B cell (primary cell): Measurements from ENCODE around the gene TMEM260. TPM values are rescaled to one million over a fixed set of nuclear protein-coding genes. Genes with fewer than 3 reads are reported as not detected.
A peak's percentile ranks its signal among the peaks of the same experiment; 100 is the strongest.

Experiments used
- ATAC-seq: fragments of 200-7000 bp; cut with Tn5 transposase; one replicate; pipeline ENCODE4 v1.10.0; 2021; ENCODE audit warnings: low read depth, mild to moderate bottlenecking, moderate number of reproducible peaks, moderate library complexity
- CTCF ChIA-PET: fragments of 350-600 bp; sonication (Branson Sonifier 250); formaldehyde crosslinking; loops from one replicate; lab custom pipeline; 2021; ENCODE audit warnings: antibody characterized with exemption, inconsistent platforms; lab: Charles Lee
- POLR2A ChIA-PET: fragments of 350-600 bp; sonication (Branson Sonifier 250); formaldehyde crosslinking; loops from one replicate; lab custom pipeline; 2021; ENCODE audit warnings: antibody characterized with exemption; lab: Charles Lee
- DNase-seq: peaks from one replicate; pipeline ENCODE4 v3.0.0; 2013
- H2AFZ ChIP-seq: 2 replicates; pipeline ENCODE4 v1.6.1; 2012; ENCODE audit warnings: mild to moderate bottlenecking, low read depth, low read length; ENCODE audit not compliant: insufficient read depth, poor library complexity, severe bottlenecking
- H3K27ac ChIP-seq, 2 donors: 1 replicate in 1 of 2; 2 replicates in 1 of 2; pipeline ENCODE4 v1.5.1; 2012 to 2013; ENCODE audit warnings: low read length in 2 of 2, mild to moderate bottlenecking in 2 of 2, moderate library complexity in 1 of 2
- H3K27me3 ChIP-seq, 4 experiments: fragments of 200-600 bp in 1 of 4; sonication (generic) in 1 of 4; replicated peaks in 1 of 4; 1 replicate in 2 of 4; 2 replicates in 2 of 4; pipeline versions ENCODE4 v1.6.1 to v1.7.0; 2013 to 2016; ENCODE audit warnings: low read length in 3 of 4, mild to moderate bottlenecking in 2 of 4, mixed read lengths in 1 of 4, moderate library complexity in 1 of 4; ENCODE audit not compliant: insufficient read depth in 4 of 4, control insufficient read depth in 3 of 4; ENCODE audit errors: control extremely low read depth in 1 of 4
- H3K36me3 ChIP-seq, 2 experiments: replicated peaks in 1 of 2; 1 replicate in 1 of 2; 2 replicates in 1 of 2; pipeline versions ENCODE4 v1.6.1 to v1.7.1; 2013; ENCODE audit warnings: low read length in 1 of 2; ENCODE audit not compliant: insufficient read depth in 2 of 2, control insufficient read depth in 1 of 2; ENCODE audit errors: control extremely low read depth in 1 of 2, extremely low read depth in 1 of 2
- H3K4me1 ChIP-seq, 2 donors: fragments of 200-600 bp in 1 of 2; sonication (generic) in 1 of 2; 1 replicate in 1 of 2; 2 replicates in 1 of 2; pipeline versions ENCODE4 v1.5.1 to v1.6.1; 2013 to 2017; ENCODE audit warnings: low read length in 2 of 2; ENCODE audit not compliant: control insufficient read depth in 2 of 2, insufficient read depth in 2 of 2
- H3K4me2 ChIP-seq: replicated peaks from 2 replicates; pipeline ENCODE3; 2012; ENCODE audit warnings: mild to moderate bottlenecking, low read depth, low read length; ENCODE audit not compliant: poor library complexity, severe bottlenecking
- H3K4me3 ChIP-seq, 5 experiments: fragments of 200-600 bp in 1 of 5; sonication (generic) in 1 of 5; 1 replicate in 3 of 5; 2 replicates in 2 of 5; pipeline versions ENCODE4 v1.5.1 to v1.7.0; 2011 to 2016; ENCODE audit warnings: low read length in 4 of 5, mild to moderate bottlenecking in 4 of 5, low read depth in 2 of 5, control low read depth in 1 of 5, moderate library complexity in 1 of 5; ENCODE audit not compliant: insufficient read depth in 1 of 5; ENCODE audit errors: control extremely low read depth in 1 of 5, extremely low read depth in 1 of 5
- H3K79me2 ChIP-seq: fragments of 200-600 bp; sonication (generic); one replicate; pipeline ENCODE4 v1.6.0; 2016; ENCODE audit warnings: low read length; ENCODE audit not compliant: control insufficient read depth, insufficient read depth
- H3K9ac ChIP-seq: fragments of 200-600 bp; sonication (generic); 2 replicates; pipeline ENCODE4 v1.6.1; 2017; ENCODE audit warnings: mild to moderate bottlenecking, low read length, moderate library complexity
- H3K9me3 ChIP-seq, 3 donors: one replicate each; pipeline versions ENCODE4 v1.6.1 to v1.7.1; 2013; ENCODE audit warnings: low read length in 2 of 3; ENCODE audit not compliant: control insufficient read depth in 2 of 3, insufficient read depth in 1 of 3; ENCODE audit errors: control extremely low read depth in 1 of 3
- H4K20me1 ChIP-seq: 2 replicates; pipeline ENCODE4 v1.6.0; 2012; ENCODE audit warnings: mild to moderate bottlenecking, low read length; ENCODE audit not compliant: insufficient read depth, control insufficient read depth, poor library complexity, severe bottlenecking
- H3K27ac Mint-ChIP-seq: one replicate; pipeline ENCODE4 v1.8.0; 2021; ENCODE audit warnings: mixed read lengths
- H3K27me3 Mint-ChIP-seq: one replicate; pipeline ENCODE4 v1.8.0; 2021; ENCODE audit warnings: mixed read lengths
- H3K4me1 Mint-ChIP-seq: one replicate; pipeline ENCODE4 v1.8.0; 2021; ENCODE audit warnings: mixed read lengths
- H3K4me3 Mint-ChIP-seq: one replicate; pipeline ENCODE4 v1.8.0; 2021; ENCODE audit warnings: mixed read lengths
- H3K9me3 Mint-ChIP-seq: one replicate; pipeline ENCODE4 v1.8.0; 2022; ENCODE audit warnings: mixed read lengths; ENCODE audit not compliant: insufficient read depth
- CTCF ChIP-seq: fragments of 200-600 bp; IDR thresholded peaks from one replicate; pipeline ENCODE4 v1.8.0; 2022; ENCODE audit warnings: antibody characterized with exemption, mild to moderate bottlenecking
- EZH2 ChIP-seq: IDR thresholded peaks from 2 replicates; pipeline ENCODE4 v1.6.1; 2012; ENCODE audit warnings: borderline replicate concordance, low read depth, mild to moderate bottlenecking, moderate library complexity, low read length; ENCODE audit not compliant: insufficient read depth, poor library complexity, severe bottlenecking
- WGBS: methylation state at CpG from one replicate; pipeline ENCODE4 v1.1.5; 2013; ENCODE audit warnings: missing lambda C conversion rate; ENCODE audit not compliant: insufficient coverage; 5-methylcytosine and 5-hydroxymethylcytosine counted together
- intact Hi-C: fragments of 100-400 bp; cut with micrococcal nuclease; formaldehyde crosslinking; loops from one replicate; pipeline ENCODE4 v1.10.0; 2022
- polyA plus RNA-seq: library from polyadenylated mRNA; depleted of rRNA; stranded (reverse); fragments of >200 nt; gene quantifications from 2 replicates; pipeline ENCODE4 v1.2.3, GENCODE V29; 2012
- total RNA-seq, 2 donors: library from RNA; stranded (reverse); fragments of 120-200 nt in 1 of 2; gene quantifications; 1 replicate in 1 of 2; 2 replicates in 1 of 2; pipeline versions ENCODE4 v1.2.3 to v1.2.4, GENCODE V29; 2013 to 2022

TMEM260 gene
- total and polyA plus RNA-seq, 2 donors (not counting 1 experiment from before 2014, with no cell fraction given) = 14.2 to 33.9 TPM

- ChIA-PET CTCF (interaction anchor here (0.7 to 1.8 kb wide), 2 partner anchors 8 to 645 kb away, joined by 3 to 5 read pairs; no protein-coding TSS in a partner anchor), POLR2A (interaction anchor here (0.5 kb wide), 1 partner anchor 1383 kb away, joined by 6 read pairs; no protein-coding TSS in a partner anchor)
- no peak overlapping the region for H3K4me3 ChIP-seq
- Mint-ChIP-seq H3K9me3 (no peaks in the 10 kb centered on the region), H3K4me1 (no peaks in the 10 kb centered on the region), H3K27ac (no peak overlapping the region), H3K4me3 (no peak overlapping the region), H3K27me3 (peaks cover 38% of the 10 kb centered on the region)
- DNase-seq (no peak), ATAC-seq (no peak)
- intact Hi-C loops = no loop called here
- WGBS = no CpG with 5 or more reads among the region's 5 CpGs
- no peak overlapping the region for H2AFZ ChIP-seq
- TF ChIP-seq CTCF (peak; percentile 27), EZH2 (no peak)
- H3K27me3 ChIP-seq = peaks cover 0 to 14% (median 3%) of the 10 kb centered on the region in 4 experiments
- no peaks in the 10 kb centered on the region for H4K20me1 ChIP-seq
- H3K4me1 ChIP-seq = no peaks in the 10 kb centered on the region
- no peak overlapping the region for H3K4me2 ChIP-seq
- no peak overlapping the region for H3K27ac ChIP-seq
- no peaks in the 10 kb centered on the region for H3K36me3 ChIP-seq
- H3K9ac ChIP-seq = no peak overlapping the region
- H3K79me2 ChIP-seq = no peaks in the 10 kb centered on the region
- H3K9me3 ChIP-seq = no peaks in the 10 kb centered on the region
These were observed 23.6 kb upstream of the TMEM260 start for GRCh38 chr14:56555921-56556570.

- peaks cover 2% of the 10 kb centered on the region for H3K9me3 Mint-ChIP-seq
- H2AFZ ChIP-seq = no peak overlapping the region
- ATAC-seq = no peak
- H3K36me3 ChIP-seq = no peaks in the 10 kb centered on the region
- H3K27me3 Mint-ChIP-seq = peaks cover 34% of the 10 kb centered on the region
- no peak for DNase-seq
- intact Hi-C loops = no loop called here
- CTCF ChIA-PET = no interaction called here
- H3K27ac Mint-ChIP-seq = no peak overlapping the region
- no peaks in the 10 kb centered on the region for H3K4me1 Mint-ChIP-seq
- no peaks in the 10 kb centered on the region for H3K4me1 ChIP-seq
- no peak overlapping the region for H3K4me3 Mint-ChIP-seq
- no peaks in the 10 kb centered on the region for H4K20me1 ChIP-seq
- no peaks in the 10 kb centered on the region for H3K79me2 ChIP-seq
- no peak overlapping the region for H3K27ac ChIP-seq
- no peak overlapping the region for H3K4me3 ChIP-seq
- H3K4me2 ChIP-seq = no peak overlapping the region
- TF ChIP-seq CTCF (no peak), EZH2 (no peak)
- H3K9ac ChIP-seq = no peak overlapping the region
- POLR2A ChIA-PET = no interaction called here
- H3K9me3 ChIP-seq = peaks cover 0 to 3% (median 0%) of the 10 kb centered on the region in 3 donors
- WGBS = 100% methylated on average over 3 of the region's 4 CpGs
- peaks cover 0 to 14% (median 2%) of the 10 kb centered on the region in 4 experiments for H3K27me3 ChIP-seq
These were observed 20.4 kb upstream of the TMEM260 start for GRCh38 chr14:56559182-56559581.
